GM10248 (cell line): ENCODE results near the gene IGF1.

Experiments
- CTCF ChIA-PET: fragments of 300-600 bp; sonication (Branson Sonifier 250); formaldehyde crosslinking; extraction: SDS; loops from one replicate; lab custom pipeline; 2021; ENCODE audit warnings: antibody characterized with exemption; lab: Yijun Ruan, JAX
- POLR2A ChIA-PET: fragments of 350-650 bp; sonication (Branson Sonifier 250); formaldehyde crosslinking; extraction: SDS; loops from one replicate; lab custom pipeline; 2020; ENCODE audit warnings: antibody characterized with exemption; lab: Yijun Ruan, JAX
- DNase-seq: peaks from one replicate; pipeline ENCODE4 v3.0.0; 2012; ENCODE audit errors: extremely low spot score
- CTCF ChIP-seq: IDR thresholded peaks from 2 replicates; pipeline ENCODE4 v1.5.1; 2012; ENCODE audit warnings: mild to moderate bottlenecking, low read depth; ENCODE audit errors: extremely low read depth, missing control alignments, control extremely low read depth

IGF1 gene

GRCh38 chr12:102474438-102475064 lies 5.8 kb downstream of the IGF1 start:
- DNase-seq, result no peak
- ChIA-PET POLR2A (no interaction called here), CTCF (interaction anchor here (0.7 to 1.1 kb wide), 2 partner anchors 9 to 284 kb away, joined by 3 read pairs; no protein-coding TSS in a partner anchor)
- TF ChIP-seq CTCF, result no peak

GRCh38 chr12:102472496-102472895 lies 7.9 kb downstream of the IGF1 start:
- CTCF ChIA-PET, result interaction anchor here (1.2 to 2.8 kb wide), 4 partner anchors 10 to 46 kb away, joined by 3 to 18 read pairs (median 6); no protein-coding TSS in a partner anchor
- no peak for TF ChIP-seq CTCF

GRCh38 chr12:102471556-102471955 lies 8.8 kb downstream of the IGF1 start:
- no peak for TF ChIP-seq CTCF
- DNase-seq, result no peak
- CTCF ChIA-PET, result interaction anchor here (0.7 to 2.8 kb wide), 5 partner anchors 9 to 296 kb away, joined by 3 to 18 read pairs (median 4); no protein-coding TSS in a partner anchor
- POLR2A ChIA-PET, result no interaction called here

More at GRCh38 chr12:102472496-102472895, 7.9 kb downstream of the IGF1 start:
- no peak for DNase-seq
- POLR2A ChIA-PET, result no interaction called here

DNA sequence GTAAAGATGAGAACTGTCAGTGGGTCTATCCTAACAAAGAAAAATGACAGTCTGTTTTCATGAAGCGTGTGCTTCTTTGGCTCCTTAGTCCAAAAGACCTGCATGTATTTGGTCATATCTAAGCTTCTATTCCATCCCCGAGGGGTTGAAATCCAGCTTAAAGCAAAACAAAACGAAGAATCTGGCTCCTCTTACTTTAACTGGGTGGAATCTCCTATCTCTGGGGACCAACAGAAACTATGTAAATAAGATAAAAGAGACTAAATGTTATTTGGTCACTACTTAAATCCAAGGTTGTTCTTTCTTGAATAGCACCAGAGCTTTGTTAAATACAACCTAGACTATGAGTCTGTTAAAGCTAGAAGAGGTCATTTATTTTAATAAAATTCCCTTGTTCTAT lies 9.4 kb downstream of the IGF1 start:
- no peak for TF ChIP-seq CTCF
- CTCF ChIA-PET, result interaction anchor here (1.4 to 2.8 kb wide), 5 partner anchors 8 to 48 kb away, joined by 4 to 18 read pairs (median 7); no protein-coding TSS in a partner anchor
- POLR2A ChIA-PET, result no interaction called here
- no peak for DNase-seq

GRCh38 chr12:102468261-102468915 lies 12.0 kb downstream of the IGF1 start:
- ChIA-PET CTCF (interaction anchor here (0.9 to 1.5 kb wide), 2 partner anchors 9 to 16 kb away, joined by 3 to 9 read pairs; no protein-coding TSS in a partner anchor), POLR2A (no interaction called here)
- no peak for DNase-seq
- no peak for TF ChIP-seq CTCF

DNA sequence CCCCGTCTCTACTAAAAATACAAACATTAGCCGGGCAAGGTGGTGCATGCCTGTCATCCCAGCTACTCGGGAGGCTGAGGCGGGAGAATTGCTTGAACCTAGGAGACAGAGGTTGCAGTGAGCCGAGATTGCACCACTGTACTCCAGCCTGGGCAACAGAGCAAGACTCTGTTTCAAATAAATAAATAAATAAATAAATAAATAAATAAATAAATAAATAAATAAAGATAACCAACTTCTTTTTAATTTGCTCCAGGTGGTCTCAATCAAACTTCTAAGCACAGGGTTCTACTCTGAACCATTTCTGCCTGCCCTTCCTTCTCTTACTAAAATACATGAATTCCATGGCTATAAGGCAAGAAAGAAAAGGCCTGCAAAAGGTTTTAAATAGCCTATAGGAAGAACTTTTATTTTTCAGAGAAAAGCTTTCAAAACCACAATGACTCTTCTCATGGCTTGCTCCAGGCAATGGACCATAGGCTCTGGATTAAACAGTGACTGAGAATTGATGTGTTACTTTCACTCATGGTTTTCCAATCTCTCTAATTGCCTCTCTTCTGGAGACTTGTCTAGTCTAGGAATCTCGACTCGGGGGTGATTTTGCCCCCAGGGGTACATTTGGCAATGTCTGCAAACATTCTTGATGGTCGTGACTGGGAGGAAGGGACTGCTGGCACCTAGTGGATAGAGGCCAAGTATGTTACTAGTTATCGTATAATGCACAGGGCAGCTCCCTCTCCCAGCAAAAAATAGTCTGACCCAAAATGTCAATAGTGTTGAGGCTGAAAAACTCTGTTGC lies 14.4 kb downstream of the IGF1 start:
- POLR2A ChIA-PET, result no interaction called here
- DNase-seq, result no peak
- CTCF ChIA-PET, result interaction anchor here (1.1 kb wide), 1 partner anchor 18 kb away, joined by 5 read pairs; no protein-coding TSS in a partner anchor
- no peak for TF ChIP-seq CTCF
